Esophagus muscularis mucosa (tissue), 4 donors: Measurements from ENCODE around the gene STEAP4.
"Not testable (repeated sequence)": the region's sequence is repeated elsewhere in the genome, so short reads cannot be mapped to it uniquely, and the experiment has no call there.

ENCODE experiments used
- EP300 ChIP-seq: sonication (generic); formaldehyde crosslinking; IDR thresholded peaks from one replicate; pipeline ENCODE4 v1.6.1; 2017; ENCODE audit warnings: antibody characterized with exemption
- POLR2A ChIP-seq: fragments of 450-650 bp; IDR thresholded peaks from one replicate; pipeline ENCODE4 v1.6.1; 2017; ENCODE audit warnings: antibody characterized with exemption, moderate library complexity, mild to moderate bottlenecking, low read depth
- TF ChIP-seq, protein P1 (sequence below), 3 experiments: fragments of 200-600 bp in 2 of 3; fragments of 450-650 bp in 1 of 3; sonication (generic) in 2 of 3; IDR thresholded peaks; one replicate each; pipeline ENCODE4 v1.5.1; 2017 to 2019; ENCODE audit warnings: antibody characterized with exemption in 3 of 3, mild to moderate bottlenecking in 2 of 3, moderate library complexity in 1 of 3

GRCh38 chr7:88274856-88275255 lies 31.8 kb downstream of the STEAP4 start:
- TF ChIP-seq POLR2A, EP300: not testable (repeated sequence)
- TF ChIP-seq, protein P1, sequence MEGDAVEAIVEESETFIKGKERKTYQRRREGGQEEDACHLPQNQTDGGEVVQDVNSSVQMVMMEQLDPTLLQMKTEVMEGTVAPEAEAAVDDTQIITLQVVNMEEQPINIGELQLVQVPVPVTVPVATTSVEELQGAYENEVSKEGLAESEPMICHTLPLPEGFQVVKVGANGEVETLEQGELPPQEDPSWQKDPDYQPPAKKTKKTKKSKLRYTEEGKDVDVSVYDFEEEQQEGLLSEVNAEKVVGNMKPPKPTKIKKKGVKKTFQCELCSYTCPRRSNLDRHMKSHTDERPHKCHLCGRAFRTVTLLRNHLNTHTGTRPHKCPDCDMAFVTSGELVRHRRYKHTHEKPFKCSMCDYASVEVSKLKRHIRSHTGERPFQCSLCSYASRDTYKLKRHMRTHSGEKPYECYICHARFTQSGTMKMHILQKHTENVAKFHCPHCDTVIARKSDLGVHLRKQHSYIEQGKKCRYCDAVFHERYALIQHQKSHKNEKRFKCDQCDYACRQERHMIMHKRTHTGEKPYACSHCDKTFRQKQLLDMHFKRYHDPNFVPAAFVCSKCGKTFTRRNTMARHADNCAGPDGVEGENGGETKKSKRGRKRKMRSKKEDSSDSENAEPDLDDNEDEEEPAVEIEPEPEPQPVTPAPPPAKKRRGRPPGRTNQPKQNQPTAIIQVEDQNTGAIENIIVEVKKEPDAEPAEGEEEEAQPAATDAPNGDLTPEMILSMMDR (IDR thresholded peaks at IDR 0.05), result not testable (repeated sequence)
